ENCODE data around the gene ATG4B. TPM values are rescaled to one million over a fixed set of nuclear protein-coding genes. Genes with fewer than 3 reads are reported as not detected.
A peak's percentile ranks its signal among the peaks of the same experiment; 100 is the strongest.

Gene ATG4B
- total and polyA plus RNA-seq, 10 donors: 31.1 to 114 (median 87.7) TPM

GRCh38 chr2:241616168-241617125 is 21.0 kb upstream of the ATG4B start:
- 91 to 95% (median 93%) methylated on average over 30 of the region's 30 CpGs for WGBS, 5 donors
- intact Hi-C loops (cut with DNase I; ENCODE audit: low total_unique reads): no loop called here

GRCh38 chr2:241617431-241618154 is 19.9 kb upstream of the ATG4B start:
- DNase-seq: peak; percentile 83
- intact Hi-C loops (cut with DNase I; ENCODE audit: low total_unique reads): no loop called here
- Histone ChIP-seq H3K4me1 (peaks cover 6 to 37% (median 25%) of the 10 kb centered on the region in 6 donors), H3K27ac (peak overlapping the region; percentile 38 to 88 (median 76)), H3K36me3 (peaks cover 0 to 17% (median 0%) of the 10 kb centered on the region in 6 donors), H3K27me3 (replicated peaks in 1 of 7) (no peaks in the 10 kb centered on the region), H3K4me3 (peak overlapping the region in 7 of 8 donors; percentile 36 to 73 (median 39)), H3K9me3 (no peaks in the 10 kb centered on the region)
- peak in 2 of 3 donors; percentile 21 to 42 for TF ChIP-seq POLR2AphosphoS5 (IDR thresholded peaks at IDR 0.05)
- TF ChIP-seq POLR2A (IDR thresholded peaks at IDR 0.05): no peak
- WGBS, 5 donors: 31 to 36% (median 32%) methylated on average over 15 of the region's 15 CpGs

More at GRCh38 chr2:241616168-241617125, 21.0 kb upstream of the ATG4B start:
- H3K27me3 ChIP-seq (replicated peaks in 1 of 7): no peaks in the 10 kb centered on the region
- peaks cover 0 to 17% (median 0%) of the 10 kb centered on the region in 6 donors for H3K36me3 ChIP-seq
- H3K9me3 ChIP-seq: no peaks in the 10 kb centered on the region
- no peak for DNase-seq
- H3K4me3 ChIP-seq: peak overlapping the region in 6 of 8 donors; percentile 36 to 73 (median 38)
- TF ChIP-seq POLR2AphosphoS5 (IDR thresholded peaks at IDR 0.05) (no peak), POLR2A (IDR thresholded peaks at IDR 0.05) (no peak)
- TF ChIP-seq, protein P1, sequence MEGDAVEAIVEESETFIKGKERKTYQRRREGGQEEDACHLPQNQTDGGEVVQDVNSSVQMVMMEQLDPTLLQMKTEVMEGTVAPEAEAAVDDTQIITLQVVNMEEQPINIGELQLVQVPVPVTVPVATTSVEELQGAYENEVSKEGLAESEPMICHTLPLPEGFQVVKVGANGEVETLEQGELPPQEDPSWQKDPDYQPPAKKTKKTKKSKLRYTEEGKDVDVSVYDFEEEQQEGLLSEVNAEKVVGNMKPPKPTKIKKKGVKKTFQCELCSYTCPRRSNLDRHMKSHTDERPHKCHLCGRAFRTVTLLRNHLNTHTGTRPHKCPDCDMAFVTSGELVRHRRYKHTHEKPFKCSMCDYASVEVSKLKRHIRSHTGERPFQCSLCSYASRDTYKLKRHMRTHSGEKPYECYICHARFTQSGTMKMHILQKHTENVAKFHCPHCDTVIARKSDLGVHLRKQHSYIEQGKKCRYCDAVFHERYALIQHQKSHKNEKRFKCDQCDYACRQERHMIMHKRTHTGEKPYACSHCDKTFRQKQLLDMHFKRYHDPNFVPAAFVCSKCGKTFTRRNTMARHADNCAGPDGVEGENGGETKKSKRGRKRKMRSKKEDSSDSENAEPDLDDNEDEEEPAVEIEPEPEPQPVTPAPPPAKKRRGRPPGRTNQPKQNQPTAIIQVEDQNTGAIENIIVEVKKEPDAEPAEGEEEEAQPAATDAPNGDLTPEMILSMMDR (IDR thresholded peaks at IDR 0.05 in 8 of 11, conservative IDR thresholded peaks at IDR 0.05 in 3 of 11): no peak
- H3K4me1 ChIP-seq: peaks cover 6 to 37% (median 25%) of the 10 kb centered on the region in 6 donors
- H3K27ac ChIP-seq: peak overlapping the region in 5 of 8 donors; percentile 69 to 88 (median 82)

GRCh38 chr2:241618296-241618805 is 19.1 kb upstream of the ATG4B start:
- WGBS, 5 donors: 69 to 81% (median 75%) methylated on average over 5 of the region's 5 CpGs
- H3K4me1 ChIP-seq: peaks cover 6 to 37% (median 25%) of the 10 kb centered on the region in 6 donors
- peaks cover 0 to 17% (median 0%) of the 10 kb centered on the region in 6 donors for H3K36me3 ChIP-seq
- intact Hi-C loops (cut with DNase I; ENCODE audit: low total_unique reads): no loop called here
- no peaks in the 10 kb centered on the region for H3K27me3 ChIP-seq (replicated peaks in 1 of 7)
- peak overlapping the region in 6 of 8 donors; percentile 69 to 88 (median 82) for H3K27ac ChIP-seq
- peak overlapping the region in 1 of 8 donors; percentile 73 for H3K4me3 ChIP-seq
- no peak for DNase-seq
- TF ChIP-seq POLR2AphosphoS5 (IDR thresholded peaks at IDR 0.05) (no peak), POLR2A (IDR thresholded peaks at IDR 0.05) (no peak)
- TF ChIP-seq, protein P1 (IDR thresholded peaks at IDR 0.05 in 8 of 11, conservative IDR thresholded peaks at IDR 0.05 in 3 of 11): no peak
- H3K9me3 ChIP-seq: no peaks in the 10 kb centered on the region

DNA sequence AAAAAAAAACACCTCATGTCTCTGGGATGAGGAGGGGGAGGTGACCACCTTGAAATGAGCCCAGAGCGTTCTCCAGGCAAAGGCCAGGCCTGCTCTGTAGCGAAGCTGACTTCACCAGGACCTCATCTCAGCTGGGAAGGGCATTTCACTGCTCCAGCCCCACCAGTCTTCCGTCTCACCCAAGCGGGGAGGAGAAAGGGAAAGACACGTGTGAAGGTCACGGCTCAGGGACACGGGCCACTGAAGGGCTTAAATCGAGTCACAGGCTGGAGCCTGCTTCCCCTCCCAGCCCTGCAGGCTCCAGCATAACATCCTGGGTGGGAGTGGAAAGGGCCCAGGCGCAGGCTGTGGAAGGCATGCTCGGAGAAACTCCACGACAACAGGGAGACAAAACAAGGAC is 18.7 kb upstream of the ATG4B start:
- H3K36me3 ChIP-seq: peaks cover 0 to 20% (median 0%) of the 10 kb centered on the region in 6 donors
- DNase-seq: no peak
- intact Hi-C loops (cut with DNase I; ENCODE audit: low total_unique reads): no loop called here
- H3K9me3 ChIP-seq: no peaks in the 10 kb centered on the region
- H3K27ac ChIP-seq: peak overlapping the region in 4 of 8 donors; percentile 81 to 88 (median 82)
- no peaks in the 10 kb centered on the region for H3K27me3 ChIP-seq (replicated peaks in 1 of 7)
- 80 to 90% (median 85%) methylated on average over 11 of the region's 11 CpGs for WGBS, 5 donors
- no peak overlapping the region for H3K4me3 ChIP-seq
- TF ChIP-seq POLR2AphosphoS5 (IDR thresholded peaks at IDR 0.05) (peak in 2 of 3 donors; percentile 11 to 21), POLR2A (IDR thresholded peaks at IDR 0.05) (no peak)
- peaks cover 6 to 37% (median 25%) of the 10 kb centered on the region in 6 donors for H3K4me1 ChIP-seq
